ENCODE results near the gene MAN1B1.

MAN1B1 gene

DNA sequence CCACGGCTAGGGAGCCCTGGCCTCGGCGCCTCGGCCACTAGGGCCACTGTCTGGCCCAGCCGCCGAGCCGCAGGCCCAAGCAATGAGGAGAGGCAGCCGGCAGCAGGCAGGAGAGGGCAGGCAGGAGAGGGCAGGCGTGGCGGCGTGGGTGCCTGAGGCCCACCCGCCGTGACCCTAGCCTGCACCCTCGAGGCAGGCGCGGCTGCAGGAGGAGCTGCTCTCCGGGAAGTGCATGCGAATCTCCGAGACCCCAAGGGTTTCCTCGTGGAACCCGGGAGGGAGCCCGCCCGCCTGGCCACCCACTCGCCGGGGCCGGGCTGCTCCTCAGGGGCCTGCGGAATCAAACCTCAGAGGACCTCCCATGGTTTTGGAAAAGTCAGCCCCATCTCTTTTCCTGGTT lies 61.5 kb downstream of the MAN1B1 start:
- no peak for DNase-seq

DNA sequence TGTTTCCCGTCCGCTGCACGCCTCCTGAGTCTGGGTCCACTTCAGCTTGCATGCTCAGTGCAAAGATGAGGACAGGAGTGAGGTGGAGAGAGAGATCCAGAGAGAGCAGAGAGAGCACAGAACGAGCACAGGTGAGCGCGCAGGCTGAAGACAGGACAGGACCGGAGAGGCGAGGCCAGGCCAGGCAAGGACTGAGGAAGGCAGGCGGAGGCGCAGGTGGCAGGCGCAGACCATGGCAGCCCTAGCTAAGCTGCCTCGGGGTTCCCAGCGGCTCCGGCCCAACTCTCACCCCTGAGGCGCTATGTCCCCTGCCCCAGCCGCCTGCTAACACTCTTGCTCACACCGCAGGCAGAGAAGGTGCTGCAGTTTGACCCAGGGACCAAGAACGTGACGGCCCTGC lies 61.9 kb downstream of the MAN1B1 start:
- DNase-seq, result no peak

GRCh38 chr9:137149363-137149762 lies 62.6 kb downstream of the MAN1B1 start:
- no peak for DNase-seq

- peak; percentile 90 for DNase-seq
Observed at GRCh38 chr9:137149942-137150616, 63.3 kb downstream of the MAN1B1 start.

DNA sequence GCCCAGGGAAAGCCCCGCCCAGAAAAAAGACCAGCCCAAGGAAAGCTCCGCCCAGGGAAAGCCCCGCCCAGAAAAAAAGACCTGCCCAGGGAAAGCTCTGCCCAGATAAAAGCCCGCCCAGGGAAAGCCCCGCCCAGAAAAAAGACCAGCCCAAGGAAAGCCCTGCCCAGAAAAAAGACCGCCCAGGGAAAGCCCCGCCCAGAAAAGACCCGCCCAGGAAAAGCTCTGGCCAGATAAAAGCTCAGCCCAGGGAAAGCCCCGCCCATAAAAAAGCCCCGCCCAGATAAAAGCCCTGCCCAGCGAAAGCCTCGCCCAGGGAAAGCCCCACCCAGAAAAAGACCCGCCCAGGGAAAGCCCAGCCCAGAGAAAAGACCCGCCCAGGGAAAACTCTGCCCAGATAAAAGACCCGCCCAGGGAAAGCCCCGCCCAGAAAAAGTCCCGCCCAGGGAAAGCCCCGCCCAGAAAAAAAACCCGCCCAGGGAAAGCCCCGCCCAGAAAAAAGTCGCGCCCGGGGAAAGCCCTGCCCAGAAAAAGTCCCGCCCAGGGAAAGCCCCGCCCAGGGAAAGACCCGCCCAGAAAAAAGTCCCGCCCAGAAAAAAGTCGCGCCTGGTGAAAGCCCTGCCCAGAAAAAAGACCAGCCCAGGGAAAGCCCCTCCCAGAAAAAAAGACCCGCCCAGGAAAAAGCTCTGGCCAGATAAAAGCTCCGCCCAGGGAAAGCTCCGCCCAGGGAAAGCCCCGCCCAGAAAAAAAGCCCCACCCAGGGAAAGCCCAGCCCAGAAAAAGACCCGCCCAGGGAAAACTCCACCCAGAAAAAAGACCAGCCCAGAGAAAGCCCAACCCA lies 64.1 kb downstream of the MAN1B1 start:
- peak; percentile 90 for DNase-seq

DNA sequence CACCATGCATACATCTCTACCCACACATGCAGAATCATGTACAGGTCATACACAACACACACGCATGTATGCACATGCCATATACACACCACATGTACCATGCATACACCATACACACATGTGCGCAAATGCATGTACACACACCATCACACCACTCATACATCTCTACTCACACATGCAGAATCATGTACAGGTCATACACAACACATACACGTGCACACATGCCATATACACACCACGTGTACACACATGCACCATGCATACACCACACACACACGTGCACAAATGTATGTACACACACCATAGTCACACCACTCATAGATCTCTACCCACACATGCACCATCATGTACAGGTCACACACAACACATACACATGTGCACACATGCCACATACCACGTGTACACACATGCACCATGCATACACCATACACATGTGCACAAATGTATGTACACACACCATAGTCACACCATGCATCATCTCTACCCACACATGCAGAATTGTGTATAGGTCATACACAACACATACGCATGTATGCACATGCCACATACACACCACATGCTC lies 66.1 kb downstream of the MAN1B1 start:
- no peak for DNase-seq

- no peak for DNase-seq
Observed at GRCh38 chr9:137156567-137157375, 70.0 kb downstream of the MAN1B1 start.

DNA sequence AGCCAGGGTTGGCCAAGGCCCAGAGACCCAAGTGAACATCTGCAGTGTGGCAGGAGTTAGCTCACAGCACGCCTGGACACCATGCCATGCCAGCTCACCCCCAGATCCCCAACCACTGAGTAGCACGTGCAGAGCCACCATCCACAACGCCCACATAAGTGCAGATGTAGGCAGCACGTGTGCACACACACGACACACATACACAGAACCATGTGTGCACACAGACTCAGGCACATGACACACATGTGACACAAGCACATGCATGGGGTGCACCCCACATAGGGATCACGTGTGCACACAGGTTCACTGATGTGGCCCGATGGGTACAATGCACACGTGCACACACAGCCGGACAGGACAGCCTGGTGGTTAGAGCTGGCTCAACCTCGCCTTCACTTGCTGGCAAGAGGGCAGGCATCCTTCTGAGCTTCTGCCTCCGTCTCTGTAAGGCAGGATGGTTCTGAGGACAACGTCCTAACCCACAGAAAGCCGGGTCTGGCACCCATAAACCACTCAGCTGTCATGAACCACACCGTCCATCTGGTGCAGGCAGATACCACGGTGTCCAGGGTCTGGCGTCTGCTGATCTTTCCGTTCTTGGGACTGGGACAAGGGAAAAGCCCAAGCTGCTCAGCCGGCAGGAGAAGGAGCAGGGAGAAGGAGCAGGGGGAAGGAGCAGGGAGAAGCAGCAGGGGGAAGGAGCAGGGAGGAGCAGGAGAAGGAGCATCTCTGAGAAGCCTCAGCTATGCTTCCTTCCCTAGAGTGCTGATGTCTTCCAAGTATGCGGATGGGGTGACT lies 71.0 kb downstream of the MAN1B1 start:
- DNase-seq, result no peak

DNA sequence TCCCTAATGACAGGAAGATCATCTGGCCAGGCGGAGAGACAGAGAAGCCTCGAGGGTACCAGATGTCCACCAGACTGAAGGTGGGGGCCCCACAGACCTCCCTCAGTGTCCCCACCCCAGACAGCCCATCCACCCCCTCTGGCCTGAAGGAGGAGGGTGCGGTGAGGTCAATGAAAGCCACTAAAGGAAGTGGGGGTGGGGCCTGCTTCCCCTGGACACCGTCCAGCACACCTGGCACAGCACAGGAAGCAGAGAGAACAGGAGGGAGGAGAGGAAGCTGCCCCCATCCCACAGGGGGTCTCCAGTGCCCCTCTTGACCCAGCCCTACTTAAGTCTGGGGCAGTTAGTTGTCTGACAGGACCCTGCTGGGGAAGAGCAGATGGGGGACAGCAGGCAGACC lies 71.8 kb downstream of the MAN1B1 start:
- DNase-seq, result no peak

Measured in NCI-H2171 (cell line).